Globus pallidus (tissue), 1 donor: ENCODE results near the gene SH2D3A.
"Not testable (repeated sequence)": the region's sequence is repeated elsewhere in the genome, so short reads cannot be mapped to it uniquely, and the experiment has no call there.

Experiments used
- DNase-seq: peaks from one replicate; pipeline ENCODE4 v3.0.0-alpha.2; 2015; ENCODE audit warnings: low spot score

SH2D3A gene

DNA sequence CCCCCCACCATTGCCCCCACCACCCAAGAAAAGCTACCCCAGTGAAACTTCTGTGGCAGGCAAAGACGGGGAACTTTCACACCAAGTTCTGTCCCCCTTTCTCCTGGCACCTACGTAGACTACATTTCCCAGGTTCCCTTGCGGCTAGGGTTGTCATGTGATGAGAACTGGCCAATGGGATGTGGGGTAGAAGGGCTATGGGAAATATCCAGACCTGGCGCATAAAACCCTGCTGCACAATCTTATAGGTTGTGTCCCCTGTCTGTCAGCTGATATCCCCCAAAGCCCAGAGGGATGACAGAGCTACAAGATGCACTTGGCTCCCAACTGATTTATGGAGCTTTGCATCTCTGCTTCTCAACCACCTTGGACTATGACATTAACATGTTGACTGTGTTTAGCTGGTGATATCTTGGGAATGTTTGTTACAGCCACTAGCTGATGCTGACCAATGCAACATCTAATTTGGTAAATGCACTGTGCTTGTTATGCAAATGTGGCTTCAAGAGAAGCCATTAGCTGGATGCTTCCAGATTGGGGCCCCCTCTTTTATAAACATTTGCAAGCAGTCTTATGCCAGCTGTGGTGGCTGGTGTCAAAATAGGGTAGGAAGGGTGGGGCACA lies 6.1 kb downstream of the SH2D3A start:
- no peak for DNase-seq

DNA sequence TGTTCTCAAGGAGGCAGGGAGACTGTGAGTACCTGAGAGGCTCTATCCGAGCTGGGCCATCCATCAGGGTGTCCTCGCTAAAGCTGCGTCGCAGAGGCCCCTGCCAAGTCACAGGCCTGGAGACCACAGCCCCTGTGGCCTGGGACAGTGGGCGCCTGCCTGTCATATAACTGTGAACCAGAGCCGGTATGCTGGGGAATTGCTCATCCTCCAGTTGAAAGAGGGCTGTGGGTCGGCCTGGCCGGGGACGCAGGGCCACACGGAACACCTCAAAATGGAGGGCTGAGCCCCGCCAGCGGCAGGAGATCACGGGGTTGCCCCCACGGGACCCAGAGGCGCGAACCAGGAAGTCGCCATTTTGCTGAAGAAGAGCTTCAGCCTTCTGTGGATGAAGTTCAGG lies 6.6 kb downstream of the SH2D3A start:
- no peak for DNase-seq

DNA sequence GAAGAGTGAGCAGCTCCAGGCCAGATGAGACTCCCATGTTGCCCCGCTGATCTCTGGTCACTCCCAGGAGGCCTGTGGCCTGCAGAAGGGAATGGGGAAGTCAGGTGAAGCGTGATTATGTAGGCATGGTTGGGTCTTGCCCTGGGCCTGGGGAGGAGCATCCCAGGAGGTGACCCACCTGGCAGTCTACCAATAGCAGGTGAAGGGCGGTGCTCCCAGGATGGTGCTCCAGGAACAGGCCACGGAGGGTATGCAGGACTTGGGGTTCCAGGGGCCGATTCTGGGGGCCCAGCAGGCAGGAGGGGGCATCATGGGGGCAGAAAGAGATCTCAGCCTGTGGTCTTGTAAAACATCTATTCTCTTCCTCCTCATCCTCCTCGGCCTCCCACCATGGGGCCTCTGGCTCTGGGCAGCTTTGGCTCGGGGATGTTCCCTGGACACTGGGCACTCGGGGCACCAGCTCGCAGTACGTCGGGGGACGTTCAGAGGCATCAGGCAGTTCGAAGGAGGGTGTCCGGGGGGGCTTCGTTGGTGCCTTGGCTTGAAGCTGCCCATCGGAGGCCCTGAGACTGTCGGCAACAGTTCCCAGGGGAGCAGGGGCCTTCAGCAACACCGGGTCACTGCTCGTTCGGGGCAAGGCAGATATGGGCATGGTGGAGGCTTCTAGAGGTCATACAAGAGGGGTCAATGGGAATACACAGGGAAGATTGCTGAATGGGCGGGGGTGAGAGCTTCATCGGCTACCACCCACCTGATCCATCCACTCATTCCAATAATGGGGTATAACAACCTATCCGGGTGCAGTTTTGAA lies 12.4 kb downstream of the SH2D3A start:
- no peak for DNase-seq

DNA sequence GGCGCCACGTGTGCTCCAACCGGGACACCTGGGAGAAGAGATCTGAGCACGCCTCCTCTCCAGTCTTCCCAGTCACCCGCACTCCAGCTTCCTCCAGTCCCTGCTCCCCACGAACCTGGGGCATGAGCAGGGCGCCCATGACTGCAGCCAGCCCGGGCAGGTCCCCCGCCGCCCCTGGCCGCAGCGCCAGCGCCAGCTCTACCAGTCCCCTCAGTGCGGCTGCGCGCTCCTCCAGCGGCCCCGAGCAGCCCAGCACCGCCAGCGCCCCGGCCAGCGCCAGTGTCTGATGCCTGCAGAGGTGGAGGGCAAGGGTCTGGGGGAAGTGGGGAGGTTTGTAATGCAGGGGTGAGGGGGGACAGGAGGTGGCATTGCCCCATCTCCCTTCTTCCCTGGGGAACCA lies 13.1 kb downstream of the SH2D3A start:
- no peak for DNase-seq

DNA sequence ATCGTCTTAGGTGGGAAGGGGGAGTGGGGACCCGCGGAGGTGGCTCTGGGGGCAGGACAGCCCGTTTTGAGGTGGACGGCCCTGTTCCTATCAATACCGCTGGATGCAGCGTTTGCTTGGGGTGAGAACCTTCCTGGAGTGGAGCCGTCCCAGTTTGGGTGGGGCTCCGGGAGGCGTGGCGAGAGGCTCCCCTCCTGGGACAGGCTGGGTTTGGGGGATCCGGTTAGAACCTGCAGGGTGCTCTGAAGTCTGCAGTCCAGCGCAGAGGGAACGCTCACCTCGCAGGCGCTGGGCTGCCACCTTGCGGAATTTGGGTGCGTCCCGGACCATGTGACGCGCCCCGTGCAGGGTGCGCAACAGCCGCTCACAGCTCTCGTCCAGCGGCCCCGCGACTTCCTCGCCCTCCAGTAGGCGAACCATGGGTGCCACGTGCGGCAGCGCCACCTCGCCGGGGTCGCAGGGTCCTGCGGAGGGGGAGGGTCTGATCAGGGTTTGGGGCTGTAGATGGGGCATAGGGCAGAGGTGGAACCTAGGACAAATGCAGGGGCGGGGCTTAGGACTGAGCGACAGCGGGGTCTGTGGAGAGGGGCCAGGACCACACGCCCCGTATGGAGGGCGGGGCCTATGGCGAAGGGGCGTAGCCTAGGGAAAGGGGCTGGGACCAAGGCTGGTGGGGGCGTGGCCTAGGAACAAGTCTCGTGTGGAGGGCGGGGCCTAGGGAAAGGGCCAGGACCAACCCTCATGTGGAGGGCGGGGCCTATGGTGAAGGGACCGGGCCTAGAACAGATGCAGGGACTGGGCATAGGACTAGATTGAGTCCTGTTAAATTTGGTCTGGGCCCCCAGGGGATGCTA lies 13.8 kb downstream of the SH2D3A start:
- DNase-seq = no peak

DNA sequence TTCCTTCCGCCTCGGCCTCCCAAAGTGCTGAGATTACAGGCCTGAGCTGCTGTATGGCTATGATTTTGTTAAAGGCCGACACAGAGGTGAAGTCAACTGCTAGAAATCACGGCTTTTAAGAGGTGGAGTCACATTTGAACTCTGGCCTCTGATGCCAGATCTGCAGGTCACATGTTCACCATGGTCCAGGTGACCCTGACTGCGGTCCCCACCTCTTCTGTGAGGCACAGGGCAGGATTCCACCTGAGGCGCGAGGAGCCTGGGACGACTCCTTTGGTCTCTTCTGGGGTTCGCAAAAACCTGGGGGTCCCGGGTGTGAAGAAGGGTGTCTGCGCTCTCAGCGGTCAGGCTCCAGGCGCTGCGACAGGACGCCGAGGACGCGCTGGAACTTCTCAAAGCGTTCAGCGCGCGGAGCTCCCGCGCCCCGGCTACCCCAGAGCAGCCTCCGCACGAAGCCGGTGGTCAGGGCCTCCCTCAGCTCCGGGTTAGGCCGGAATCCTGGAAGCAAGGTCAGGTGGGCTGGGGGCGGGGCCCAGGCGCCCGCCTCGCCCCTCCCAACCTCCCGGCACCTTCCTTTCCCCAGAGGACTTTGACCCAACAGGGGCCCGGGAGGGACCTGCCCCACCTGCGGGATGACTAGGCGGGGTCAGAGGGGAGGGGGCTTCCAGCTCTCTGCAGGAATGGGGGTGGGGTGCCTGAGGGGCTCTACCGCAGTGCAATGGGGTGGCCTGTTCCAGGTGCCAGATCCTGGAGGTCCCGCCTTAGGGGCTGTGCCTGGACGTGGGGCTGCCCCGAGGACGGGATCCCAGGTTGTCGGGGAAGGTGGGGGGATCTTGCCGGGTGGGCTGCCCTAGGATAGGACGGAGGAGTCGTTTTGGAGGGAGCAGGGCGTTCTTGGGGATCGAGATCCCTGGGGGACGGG lies 14.7 kb downstream of the SH2D3A start:
- no peak for DNase-seq

DNA sequence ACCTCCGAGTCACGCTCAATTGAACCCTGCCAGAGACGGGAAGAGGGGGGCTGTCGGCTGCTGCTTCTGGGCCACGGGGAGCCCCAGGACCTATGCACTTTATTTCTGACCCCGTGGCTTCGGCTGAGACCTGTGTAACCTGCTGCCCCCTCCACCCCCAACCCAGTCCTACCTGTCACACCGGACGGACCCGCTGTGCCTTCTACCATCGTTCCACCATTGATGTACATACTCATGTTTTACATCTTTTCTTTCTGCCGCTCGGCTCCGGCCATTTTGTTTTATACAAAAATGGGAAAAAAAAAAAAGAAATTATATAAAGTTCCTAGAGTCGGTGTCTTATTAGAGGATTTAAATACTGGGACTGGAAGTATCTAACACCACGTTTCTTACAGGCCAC lies 16.0 kb downstream of the SH2D3A start:
- no peak for DNase-seq

DNA sequence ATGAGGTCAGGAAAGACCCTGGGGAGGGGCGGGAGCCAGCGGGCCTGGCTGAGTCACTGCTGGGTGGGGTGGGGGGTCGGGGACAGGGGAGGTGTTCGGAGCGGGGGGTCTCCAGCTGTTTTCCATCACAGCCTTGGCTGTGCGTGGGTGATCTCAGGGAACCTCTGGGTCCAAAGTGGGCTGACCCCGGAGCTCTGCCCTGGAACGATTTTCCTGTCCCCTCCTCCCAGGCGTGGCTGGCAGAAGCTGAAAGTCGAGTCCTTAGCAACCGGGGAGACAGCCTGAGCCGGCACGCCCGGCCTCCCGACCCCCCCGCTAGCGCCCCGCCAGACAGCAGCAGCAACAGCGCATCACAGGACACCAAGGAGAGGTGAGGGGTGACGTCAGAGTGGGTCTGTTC lies 17.2 kb downstream of the SH2D3A start:
- no peak for DNase-seq

DNA sequence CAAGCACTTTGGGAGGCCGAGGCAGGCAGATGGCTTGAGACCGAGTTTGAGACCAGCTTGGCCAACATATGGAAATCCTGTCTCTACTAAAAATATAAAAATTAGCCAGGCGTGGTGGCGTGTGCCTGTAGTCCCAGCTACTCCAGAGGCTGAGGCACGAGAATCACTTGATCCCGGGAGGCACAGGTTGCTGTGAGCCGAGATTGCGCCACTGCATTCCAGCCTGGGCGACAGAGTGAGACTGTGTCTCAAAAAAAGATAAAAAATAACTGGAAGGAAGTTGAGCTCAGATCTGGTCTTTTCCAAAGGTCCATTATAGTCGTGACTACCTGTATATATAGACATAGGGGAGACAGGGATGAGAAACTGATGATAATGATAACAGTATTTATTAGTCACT lies 18.7 kb downstream of the SH2D3A start:
- not testable (repeated sequence) for DNase-seq

DNA sequence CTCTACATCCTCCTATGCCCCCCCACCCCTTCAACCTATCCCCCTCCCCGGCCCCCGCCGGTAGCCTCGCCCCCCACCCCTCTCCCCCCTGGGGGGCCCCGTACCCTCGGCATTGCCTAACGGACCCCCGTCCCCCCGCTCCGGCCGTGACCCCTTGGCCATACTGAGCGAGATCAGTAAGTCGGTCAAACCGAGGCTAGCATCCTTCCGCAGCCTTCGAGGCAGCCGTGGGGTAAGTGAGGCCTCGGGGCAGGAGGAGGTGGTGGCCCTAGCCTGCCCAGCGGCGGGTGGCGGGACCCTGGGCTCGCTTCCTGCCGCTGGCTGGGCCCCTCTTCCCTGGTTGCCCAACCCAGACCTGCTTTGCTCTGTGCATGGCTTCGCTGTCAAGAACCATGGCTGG lies 21.3 kb downstream of the SH2D3A start:
- DNase-seq = no peak

DNA sequence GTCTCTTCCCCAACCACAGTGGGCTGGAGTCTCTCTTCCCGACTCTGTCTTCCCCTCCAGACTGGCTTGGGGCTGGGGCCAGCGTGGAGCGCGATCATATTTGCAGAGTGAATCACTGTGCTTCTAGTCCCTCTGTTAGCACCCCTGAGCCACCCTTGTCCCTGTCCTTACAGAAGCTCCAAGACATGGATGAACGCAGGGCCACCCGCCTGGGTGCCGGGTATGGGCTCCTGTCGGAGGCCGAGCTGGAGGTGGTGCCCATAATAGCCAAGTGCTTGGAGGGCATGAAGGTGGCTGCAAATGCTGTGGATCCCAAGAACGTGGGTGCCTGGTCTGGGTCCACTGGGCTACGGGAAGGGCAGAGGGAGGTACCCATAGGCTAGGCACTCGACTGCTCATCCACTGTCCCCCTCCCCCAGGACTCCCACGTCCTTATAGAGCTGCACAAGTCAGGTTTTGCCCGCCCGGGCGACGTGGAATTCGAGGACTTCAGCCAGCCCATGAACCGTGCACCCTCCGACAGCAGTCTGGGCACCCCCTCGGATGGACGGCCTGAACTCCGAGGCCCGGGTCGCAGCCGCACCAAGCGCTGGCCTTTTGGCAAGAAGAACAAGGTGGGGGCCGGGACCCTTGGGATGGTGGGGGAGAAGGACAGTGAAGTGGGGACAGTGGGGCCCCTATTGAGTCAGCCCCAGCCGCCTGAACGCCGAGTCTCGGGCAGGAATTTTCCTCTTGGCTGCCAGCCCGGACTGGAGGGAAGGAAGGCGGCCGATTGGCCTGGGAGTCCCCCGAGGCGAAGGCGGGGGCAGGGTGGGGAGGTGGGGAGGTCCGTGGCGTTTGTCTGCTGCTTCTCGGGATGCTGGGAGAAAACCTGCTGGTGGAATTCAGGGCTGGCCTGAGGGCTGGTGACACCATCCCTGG lies 22.6 kb downstream of the SH2D3A start:
- peak; percentile 45 for DNase-seq

DNA sequence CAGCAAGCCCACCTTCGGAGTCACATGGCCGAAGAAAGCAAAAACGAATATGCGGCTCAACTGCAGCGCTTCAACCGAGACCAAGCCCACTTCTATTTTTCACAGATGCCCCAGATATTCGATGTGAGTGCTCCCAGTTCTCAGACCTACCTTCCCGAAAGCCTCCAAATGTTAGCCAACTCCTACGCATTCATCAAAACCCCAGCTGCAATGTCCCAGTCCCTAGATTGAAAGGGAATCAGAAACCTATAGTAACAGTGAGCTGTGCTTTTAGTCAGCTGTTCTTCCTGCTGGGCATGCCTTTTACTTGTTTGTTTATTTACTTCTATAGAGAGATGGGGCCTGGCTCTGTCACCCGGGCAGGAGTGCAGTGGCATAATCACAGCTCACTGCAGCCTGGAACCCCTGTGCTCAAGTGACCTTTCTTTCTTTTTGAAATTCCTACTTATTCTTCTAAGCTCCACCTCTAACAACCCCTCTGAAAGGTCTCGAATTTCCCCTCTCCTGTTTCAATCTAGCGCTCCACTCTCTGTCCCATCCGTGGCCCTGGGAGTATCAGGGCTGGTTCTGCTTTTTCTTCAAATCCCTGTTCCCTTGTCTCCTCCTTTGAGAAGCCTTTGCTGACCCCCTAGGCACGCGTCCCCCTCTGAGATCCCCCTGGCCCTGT lies 23.4 kb downstream of the SH2D3A start:
- no peak for DNase-seq

DNA sequence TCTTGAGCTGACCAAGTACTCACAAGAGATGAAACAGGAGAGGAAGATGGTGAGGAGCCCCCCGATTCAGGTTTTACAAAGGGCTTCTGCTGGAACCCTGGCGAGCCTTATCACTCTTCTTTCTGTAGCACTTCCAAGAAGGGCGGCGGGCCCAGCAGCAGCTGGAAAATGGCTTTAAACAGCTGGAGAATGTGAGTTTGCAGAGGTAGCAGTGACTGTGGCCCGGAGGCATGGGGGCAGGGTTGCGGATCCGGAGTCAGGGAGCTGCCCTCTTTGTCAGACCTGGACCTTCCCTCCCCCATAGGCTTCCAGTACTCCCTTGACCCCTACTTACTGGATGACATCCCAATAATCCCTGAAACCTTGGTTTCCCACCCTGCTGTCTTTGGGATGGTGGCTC lies 24.2 kb downstream of the SH2D3A start:
- DNase-seq = no peak

DNA sequence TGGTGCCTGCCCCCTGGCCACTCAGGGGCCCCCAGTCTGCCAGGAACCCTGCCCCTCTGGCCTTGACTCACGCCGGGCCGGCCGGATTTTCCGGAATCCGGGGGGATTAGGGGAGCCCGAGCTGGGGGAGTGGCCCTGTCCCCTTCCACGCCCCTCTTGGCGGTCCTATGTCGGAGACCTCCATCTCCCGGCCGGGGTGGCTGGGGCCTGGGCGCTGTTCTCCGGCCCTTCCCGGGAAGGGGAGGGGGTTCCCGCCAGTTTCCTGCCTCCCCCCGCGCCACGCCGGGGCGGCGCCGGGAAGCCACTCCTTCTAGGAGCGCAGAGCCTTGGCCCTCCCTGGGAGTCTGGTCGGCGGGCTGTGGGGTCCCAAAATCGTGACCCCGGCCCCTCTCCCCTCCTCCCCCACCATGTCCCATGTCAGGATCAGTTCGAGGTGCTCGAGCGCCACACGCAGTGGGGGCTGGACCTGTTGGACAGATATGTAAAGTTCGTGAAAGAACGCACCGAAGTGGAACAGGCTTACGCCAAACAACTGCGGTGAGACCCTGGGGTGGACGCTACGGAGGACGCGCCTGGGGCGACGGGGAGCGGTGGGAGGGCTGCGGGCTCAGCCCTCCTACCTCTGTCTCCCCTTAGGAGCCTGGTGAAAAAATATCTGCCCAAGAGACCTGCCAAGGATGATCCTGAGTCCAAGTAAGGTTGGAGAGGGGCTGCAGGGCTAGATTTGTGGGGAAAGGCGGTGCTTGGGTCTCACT lies 26.5 kb downstream of the SH2D3A start:
- DNase-seq = no peak

DNA sequence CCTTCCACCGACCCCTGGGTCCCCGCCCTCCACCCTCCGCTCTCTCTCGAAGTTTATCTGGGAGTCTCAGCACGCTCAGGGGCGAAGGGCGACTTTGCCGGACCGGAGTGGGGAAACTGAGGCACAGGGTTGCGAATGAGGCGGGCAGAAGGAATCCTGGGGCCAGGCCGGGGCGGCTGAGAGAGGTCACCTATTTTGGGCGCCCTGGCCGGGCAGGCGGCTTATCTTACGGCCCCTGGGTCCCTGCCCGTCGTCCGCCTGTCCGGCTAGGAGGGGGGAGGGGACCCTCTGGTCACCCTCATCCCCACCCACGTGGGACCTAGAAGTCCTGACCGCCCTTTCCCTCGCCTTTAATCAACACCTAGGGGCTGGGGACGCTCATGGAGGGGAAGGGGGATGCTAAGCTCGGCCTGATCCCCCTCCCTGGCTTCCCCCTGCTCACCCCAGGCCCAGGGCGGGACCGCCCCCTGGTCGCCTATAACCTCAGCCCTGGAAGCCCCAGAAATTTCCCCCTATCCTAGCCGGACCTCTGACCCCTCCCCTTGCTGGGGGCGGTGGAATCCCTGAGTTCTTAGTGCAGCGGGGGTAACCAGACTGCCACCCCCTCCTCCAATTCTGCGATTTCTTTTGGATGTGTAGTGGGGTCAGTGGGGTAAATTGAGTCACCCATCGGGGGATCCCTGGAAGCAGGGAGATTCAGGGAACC lies 27.2 kb downstream of the SH2D3A start:
- no peak for DNase-seq

DNA sequence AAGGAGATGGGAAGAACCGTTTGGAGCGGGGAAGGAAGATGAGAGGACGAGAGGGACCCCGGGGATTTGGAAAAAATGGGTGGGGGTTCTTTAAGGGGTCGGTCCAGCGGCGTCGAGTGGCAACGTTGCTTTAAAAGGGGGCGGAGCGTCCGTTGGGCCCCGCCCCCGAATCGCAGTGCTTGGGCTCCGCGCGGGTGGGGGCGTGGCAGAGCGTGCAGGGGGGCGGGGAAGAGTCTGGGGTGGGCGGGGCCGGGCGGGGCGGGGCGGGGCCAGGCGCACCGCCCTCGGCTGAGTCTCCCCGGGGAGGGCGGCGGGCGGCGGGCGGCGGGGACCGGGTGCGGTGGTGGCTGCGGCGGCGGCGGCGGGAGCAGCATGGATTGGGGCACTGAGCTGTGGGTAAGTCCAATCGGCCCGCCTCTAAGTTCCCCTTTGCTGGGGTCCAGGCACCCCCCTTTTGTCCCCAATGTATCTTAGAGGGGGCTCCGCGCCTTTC lies 27.8 kb downstream of the SH2D3A start, which contains the start of gene TRIP10:
TRIP10 (plus strand) TSS at position 291 of the 493 bp plus-strand sequence; CDS start at position 373, 82 bp downstream.
- DNase-seq = peak; percentile 86

DNA sequence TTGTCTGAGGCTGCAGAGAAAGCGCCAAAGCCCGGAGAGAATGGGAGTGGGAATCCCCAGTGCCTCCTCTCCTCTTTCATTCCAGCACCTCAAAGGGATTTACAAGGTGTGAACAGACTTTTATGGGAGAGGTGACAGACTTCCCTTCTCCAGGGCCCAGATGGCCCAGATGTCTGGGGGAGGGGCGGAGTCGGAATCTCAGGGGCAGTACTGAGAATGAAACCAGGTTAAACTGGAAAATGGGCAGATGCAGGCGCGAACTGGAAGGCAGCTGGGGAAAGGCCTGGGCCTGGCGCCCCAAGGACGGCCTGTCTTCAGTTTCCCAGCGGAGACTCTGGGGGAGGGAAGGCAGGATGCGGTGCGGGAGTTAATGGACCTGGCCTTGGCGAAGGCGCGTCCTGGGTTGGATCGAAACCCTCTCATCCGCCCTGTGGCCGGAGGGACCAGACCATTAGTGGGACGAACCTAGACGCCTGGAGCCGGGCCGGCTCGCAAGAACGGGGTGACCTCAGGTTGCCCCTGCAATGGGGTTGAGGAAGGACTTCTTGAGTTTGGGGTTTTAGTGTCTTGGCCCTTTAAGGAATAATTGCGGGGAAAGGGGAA lies 28.3 kb downstream of the SH2D3A start:
- DNase-seq = no peak
